Lower lobe of right lung (tissue), 2 donors: ENCODE data around the gene LINC01488. TPM values are rescaled to one million over a fixed set of nuclear protein-coding genes. Genes with fewer than 3 reads are reported as not detected.

Experiments
- ATAC-seq, 2 donors: fragments of 200-7000 bp; cut with Tn5 transposase; one replicate each; pipeline ENCODE4 v1.9.1; 2020 to 2022; ENCODE audit warnings: mild to moderate bottlenecking in 2 of 2, moderate library complexity in 2 of 2
- DNase-seq: peaks from one replicate; pipeline ENCODE4 v3.0.0-alpha.2; 2020
- H3K27ac ChIP-seq: fragments of 200-600 bp; one replicate; pipeline ENCODE4 v1.8.0; 2022
- H3K27me3 ChIP-seq: fragments of 200-600 bp; one replicate; pipeline ENCODE4 v1.8.0; 2022; ENCODE audit warnings: low read depth
- H3K36me3 ChIP-seq: fragments of 200-600 bp; one replicate; pipeline ENCODE4 v1.8.0; 2022; ENCODE audit warnings: mild to moderate bottlenecking
- H3K4me1 ChIP-seq: fragments of 200-600 bp; one replicate; pipeline ENCODE4 v1.8.0; 2022
- H3K4me3 ChIP-seq: fragments of 200-600 bp; one replicate; pipeline ENCODE4 v1.8.0; 2022; ENCODE audit warnings: mild to moderate bottlenecking
- H3K9me3 ChIP-seq: fragments of 200-600 bp; one replicate; pipeline ENCODE4 v1.8.0; 2022
- intact Hi-C: fragments of 100-400 bp; cut with DNase I; formaldehyde crosslinking; loops from one replicate; pipeline ENCODE4 v1.11.0; 2022
- total RNA-seq: library from RNA; stranded (reverse); fragmentation: NEBNext Ultra II Directional; extraction: Animal tissue kit (Norgen Biotek cat#: 25700); gene quantifications from one replicate; pipeline ENCODE4 v1.2.1, GENCODE V29; 2021
- TF ChIP-seq, protein P1 (sequence below): fragments of 200-600 bp; IDR thresholded peaks from one replicate; pipeline ENCODE4 v1.8.0; 2022; ENCODE audit warnings: antibody characterized with exemption, mild to moderate bottlenecking
- donor health status: DM: no; HTN: yes; CAD: no; lungs with severe emphysema.

LINC01488 gene
- total RNA-seq, 1 donor from 2014 or later = not detected

DNA sequence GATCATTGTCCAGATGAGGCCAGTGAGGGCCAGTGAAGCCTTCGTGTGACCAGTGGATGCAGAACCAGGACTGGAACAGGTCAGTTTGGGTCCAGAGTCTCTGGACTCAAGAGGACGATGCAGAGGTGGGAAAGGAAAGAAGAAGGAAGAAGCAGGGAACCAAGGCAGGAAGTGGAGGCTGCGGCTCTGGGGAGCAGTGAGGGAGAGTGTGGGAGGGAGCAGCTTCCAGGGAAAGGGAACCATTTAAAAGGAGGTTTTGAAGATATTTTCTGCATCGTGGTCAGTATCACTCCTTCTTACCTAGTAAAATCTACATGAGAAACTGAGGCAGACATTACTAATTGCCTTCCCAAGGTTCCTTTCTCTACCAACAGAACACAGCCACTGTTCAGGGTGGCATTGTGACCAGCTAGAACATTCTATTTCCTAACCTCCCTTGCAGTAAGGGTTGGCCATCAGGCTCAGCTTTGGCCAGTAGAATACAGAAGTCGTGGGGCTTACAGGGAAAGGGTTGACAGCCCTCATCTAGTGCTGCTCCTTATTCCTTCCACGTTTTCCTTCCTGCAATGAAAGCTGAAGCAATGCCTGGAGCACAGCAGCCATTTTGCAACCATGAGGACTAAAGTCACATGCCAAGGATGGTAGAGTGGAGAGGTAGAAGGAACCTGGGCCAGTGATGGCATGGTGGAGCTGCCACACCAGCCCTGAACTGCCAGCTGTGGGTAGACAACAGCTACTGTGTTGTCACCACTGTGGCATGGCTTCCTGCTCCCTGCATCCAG lies 29.1 kb upstream of the LINC01488 start:
- Histone ChIP-seq H3K9me3 (peaks cover 6% of the 10 kb centered on the region), H3K36me3 (no peaks in the 10 kb centered on the region), H3K27ac (no peak overlapping the region), H3K27me3 (no peaks in the 10 kb centered on the region), H3K4me3 (no peak overlapping the region), H3K4me1 (peaks cover 33% of the 10 kb centered on the region)
- TF ChIP-seq, protein P1, sequence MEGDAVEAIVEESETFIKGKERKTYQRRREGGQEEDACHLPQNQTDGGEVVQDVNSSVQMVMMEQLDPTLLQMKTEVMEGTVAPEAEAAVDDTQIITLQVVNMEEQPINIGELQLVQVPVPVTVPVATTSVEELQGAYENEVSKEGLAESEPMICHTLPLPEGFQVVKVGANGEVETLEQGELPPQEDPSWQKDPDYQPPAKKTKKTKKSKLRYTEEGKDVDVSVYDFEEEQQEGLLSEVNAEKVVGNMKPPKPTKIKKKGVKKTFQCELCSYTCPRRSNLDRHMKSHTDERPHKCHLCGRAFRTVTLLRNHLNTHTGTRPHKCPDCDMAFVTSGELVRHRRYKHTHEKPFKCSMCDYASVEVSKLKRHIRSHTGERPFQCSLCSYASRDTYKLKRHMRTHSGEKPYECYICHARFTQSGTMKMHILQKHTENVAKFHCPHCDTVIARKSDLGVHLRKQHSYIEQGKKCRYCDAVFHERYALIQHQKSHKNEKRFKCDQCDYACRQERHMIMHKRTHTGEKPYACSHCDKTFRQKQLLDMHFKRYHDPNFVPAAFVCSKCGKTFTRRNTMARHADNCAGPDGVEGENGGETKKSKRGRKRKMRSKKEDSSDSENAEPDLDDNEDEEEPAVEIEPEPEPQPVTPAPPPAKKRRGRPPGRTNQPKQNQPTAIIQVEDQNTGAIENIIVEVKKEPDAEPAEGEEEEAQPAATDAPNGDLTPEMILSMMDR = no peak
- ATAC-seq = no peak
- DNase-seq = no peak
- intact Hi-C loops = no loop called here

DNA sequence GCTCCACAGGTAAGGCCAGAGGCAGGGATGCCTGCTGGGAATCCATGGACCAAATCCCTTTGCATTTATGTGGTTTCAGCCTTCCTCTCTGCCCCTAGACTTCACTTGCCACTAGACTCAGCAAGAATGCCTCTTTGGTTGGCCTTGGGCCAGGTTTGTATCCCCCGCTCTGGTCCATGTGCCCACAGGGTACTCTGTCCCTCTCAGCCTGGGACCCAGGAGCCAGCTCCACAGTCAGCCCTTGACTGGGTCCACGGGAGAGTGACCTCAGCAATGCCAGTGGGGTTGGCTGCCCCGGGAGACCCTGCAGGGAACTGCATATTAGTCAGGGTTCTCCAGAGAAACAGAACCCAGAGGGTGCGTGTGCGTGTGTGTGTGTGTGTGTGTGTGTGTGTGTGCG lies 28.3 kb upstream of the LINC01488 start:
- Histone ChIP-seq H3K36me3 (no peaks in the 10 kb centered on the region), H3K27me3 (no peaks in the 10 kb centered on the region), H3K9me3 (peaks cover 6% of the 10 kb centered on the region), H3K27ac (no peak overlapping the region), H3K4me1 (peaks cover 26% of the 10 kb centered on the region), H3K4me3 (no peak overlapping the region)
- ATAC-seq = no peak
- DNase-seq = peak; percentile 23
- TF ChIP-seq, protein P1 = no peak
- intact Hi-C loops = no loop called here

DNA sequence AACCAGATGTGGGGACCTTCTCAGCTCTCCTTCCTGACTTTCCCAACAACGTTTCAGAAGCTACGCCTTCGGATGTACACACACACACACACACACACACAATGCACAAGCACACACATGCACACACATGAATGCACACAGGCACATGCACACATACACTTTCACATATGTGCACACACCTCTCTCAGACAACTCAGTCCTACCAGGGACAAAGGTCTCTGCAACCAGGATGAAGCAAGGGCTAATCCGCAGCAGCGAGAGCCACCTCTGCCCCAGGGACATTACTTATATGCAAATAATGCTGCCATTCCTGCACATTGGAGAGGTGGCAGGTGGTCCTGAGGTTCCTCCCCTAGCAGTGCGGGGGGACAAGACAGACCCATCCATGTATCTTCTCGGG lies 27.4 kb upstream of the LINC01488 start:
- H3K9me3 ChIP-seq = peaks cover 6% of the 10 kb centered on the region
- no peak overlapping the region for H3K4me3 ChIP-seq
- peaks cover 17% of the 10 kb centered on the region for H3K4me1 ChIP-seq
- no peaks in the 10 kb centered on the region for H3K36me3 ChIP-seq
- no peak overlapping the region for H3K27ac ChIP-seq
- intact Hi-C loops = no loop called here
- TF ChIP-seq, protein P1 = no peak
- H3K27me3 ChIP-seq = no peaks in the 10 kb centered on the region
- DNase-seq (no peak), ATAC-seq (no peak)

DNA sequence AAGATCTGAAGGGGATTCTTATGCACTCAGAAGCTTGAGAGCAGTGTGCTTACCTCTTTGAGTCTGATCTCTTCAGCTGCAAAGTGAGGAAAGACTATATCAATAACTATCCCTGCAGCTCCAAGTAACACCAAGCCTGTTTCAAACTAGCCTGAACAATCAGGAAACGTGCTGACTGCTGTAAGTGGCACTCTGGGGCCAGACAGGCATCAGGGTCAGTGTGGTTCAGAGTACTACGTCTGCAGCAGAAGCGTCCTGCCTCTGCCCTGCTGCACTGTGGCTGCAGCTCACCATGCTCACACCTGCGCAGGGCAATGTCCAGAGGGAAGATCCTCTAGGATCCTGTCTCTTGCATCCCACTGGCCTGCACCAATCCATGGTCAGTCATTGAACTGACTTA lies 25.5 kb upstream of the LINC01488 start:
- no peak overlapping the region for H3K27ac ChIP-seq
- no peaks in the 10 kb centered on the region for H3K36me3 ChIP-seq
- no peak overlapping the region for H3K4me3 ChIP-seq
- DNase-seq (peak; percentile 14), ATAC-seq (no peak)
- no peaks in the 10 kb centered on the region for H3K27me3 ChIP-seq
- peaks cover 10% of the 10 kb centered on the region for H3K9me3 ChIP-seq
- H3K4me1 ChIP-seq = no peaks in the 10 kb centered on the region
- TF ChIP-seq, protein P1 = no peak
- intact Hi-C loops = no loop called here

DNA sequence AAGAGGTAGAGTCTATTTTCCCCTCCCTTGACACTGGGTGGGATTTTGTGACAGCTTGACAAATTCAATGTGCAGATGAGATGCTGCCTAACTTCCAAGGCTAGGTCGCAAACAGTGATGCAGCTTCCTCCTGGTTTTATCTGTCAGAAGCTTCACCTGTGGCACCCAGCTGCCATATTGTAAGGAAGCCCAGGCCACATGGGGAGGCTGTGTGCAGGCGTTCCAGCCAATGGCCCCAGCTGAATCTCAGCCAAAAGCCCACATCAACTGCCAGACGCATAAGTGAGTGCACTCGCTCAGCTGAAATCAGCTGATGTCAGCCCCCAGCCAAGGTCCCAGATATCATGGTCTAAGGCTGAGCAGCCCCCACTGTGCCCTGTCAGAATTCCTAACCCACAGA lies 24.8 kb upstream of the LINC01488 start:
- ATAC-seq (no peak), DNase-seq (peak; percentile 14)
- Histone ChIP-seq H3K4me3 (no peak overlapping the region), H3K27me3 (no peaks in the 10 kb centered on the region), H3K9me3 (peaks cover 15% of the 10 kb centered on the region), H3K36me3 (no peaks in the 10 kb centered on the region), H3K27ac (no peak overlapping the region), H3K4me1 (no peaks in the 10 kb centered on the region)
- intact Hi-C loops = no loop called here
- TF ChIP-seq, protein P1 = no peak
